Measurements from ENCODE around the gene EGFL7.

Gene EGFL7

GRCh38 chr9:136645352-136645902, 17.3 kb upstream of the EGFL7 start:
- no peak for DNase-seq

GRCh38 chr9:136645903-136646754, 16.6 kb upstream of the EGFL7 start:
- DNase-seq: no peak

GRCh38 chr9:136646827-136647711, 15.6 kb upstream of the EGFL7 start:
- DNase-seq: no peak

- DNase-seq: no peak
These were observed 14.0 kb upstream of the EGFL7 start for GRCh38 chr9:136648751-136649150.

- DNase-seq: no peak
These were observed 12.7 kb upstream of the EGFL7 start for GRCh38 chr9:136650021-136650420.

GRCh38 chr9:136650648-136651047, 12.1 kb upstream of the EGFL7 start:
- no peak for DNase-seq

- DNase-seq: no peak
These were observed 10.9 kb upstream of the EGFL7 start for GRCh38 chr9:136651860-136652259.

- no peak for DNase-seq
These were observed 9.2 kb upstream of the EGFL7 start for GRCh38 chr9:136653323-136654079.

- DNase-seq: no peak
These were observed 7.7 kb upstream of the EGFL7 start for GRCh38 chr9:136654820-136655535.

GRCh38 chr9:136655536-136656182, 7.1 kb upstream of the EGFL7 start:
- no peak for DNase-seq

- DNase-seq: no peak
These were observed 6.5 kb upstream of the EGFL7 start for GRCh38 chr9:136656183-136656738.

- DNase-seq: no peak
These were observed 5.7 kb upstream of the EGFL7 start for GRCh38 chr9:136656795-136657611.

GRCh38 chr9:136657974-136658848, 4.5 kb upstream of the EGFL7 start:
- no peak for DNase-seq

GRCh38 chr9:136658849-136659535, 3.7 kb upstream of the EGFL7 start:
- DNase-seq: no peak

- DNase-seq: no peak
These were observed 2.6 kb upstream of the EGFL7 start for GRCh38 chr9:136659861-136660784.

- no peak for DNase-seq
These were observed 1.7 kb upstream of the EGFL7 start for GRCh38 chr9:136660971-136661550.
